Measurements from ENCODE around the gene TESMIN. TPM values are rescaled to one million over a fixed set of nuclear protein-coding genes. Genes with fewer than 3 reads are reported as not detected.

TESMIN gene, protein sequence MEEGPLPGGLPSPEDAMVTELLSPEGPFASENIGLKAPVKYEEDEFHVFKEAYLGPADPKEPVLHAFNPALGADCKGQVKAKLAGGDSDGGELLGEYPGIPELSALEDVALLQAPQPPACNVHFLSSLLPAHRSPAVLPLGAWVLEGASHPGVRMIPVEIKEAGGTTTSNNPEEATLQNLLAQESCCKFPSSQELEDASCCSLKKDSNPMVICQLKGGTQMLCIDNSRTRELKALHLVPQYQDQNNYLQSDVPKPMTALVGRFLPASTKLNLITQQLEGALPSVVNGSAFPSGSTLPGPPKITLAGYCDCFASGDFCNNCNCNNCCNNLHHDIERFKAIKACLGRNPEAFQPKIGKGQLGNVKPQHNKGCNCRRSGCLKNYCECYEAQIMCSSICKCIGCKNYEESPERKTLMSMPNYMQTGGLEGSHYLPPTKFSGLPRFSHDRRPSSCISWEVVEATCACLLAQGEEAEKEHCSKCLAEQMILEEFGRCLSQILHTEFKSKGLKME
- 10 to 100 TPM in 1 of 2 donors, 1 to 10 TPM in 1; 8.0 to 10.6 TPM for total RNA-seq

DNA sequence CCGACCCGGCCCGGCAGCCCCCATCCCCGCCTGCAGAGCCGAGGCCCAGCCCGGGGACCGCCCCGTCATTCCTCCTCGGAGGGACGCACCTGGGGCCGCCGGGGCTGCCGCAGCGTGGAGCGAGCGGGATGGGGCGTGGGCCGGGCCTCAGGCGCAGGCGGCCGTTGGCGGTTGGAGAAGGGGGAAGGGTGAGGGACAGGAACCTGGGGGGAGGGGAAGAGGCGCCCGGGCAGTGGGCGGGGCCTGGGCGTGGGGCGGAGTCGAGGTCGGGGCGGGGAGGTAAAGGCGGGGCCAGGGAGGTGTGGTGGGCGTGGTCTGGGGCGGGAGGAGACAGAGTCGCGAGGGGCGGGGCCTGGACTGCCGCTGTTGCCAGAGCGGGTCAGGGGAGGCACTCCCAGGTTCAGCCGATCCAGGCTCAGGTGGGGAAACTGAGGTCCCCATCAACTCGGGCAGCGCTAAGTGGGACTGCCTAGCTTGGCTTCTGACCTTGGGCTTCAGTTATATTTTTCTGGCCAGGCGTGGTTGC is at the start of gene TESMIN:
Gene TESMIN (minus strand): TSS at position 190 of the 526 bp plus-strand sequence. CDS start 860 bp downstream, outside the sequence.
- H3K9me3 Mint-ChIP-seq: no peaks in the 10 kb centered on the region
- H3K27me3 Mint-ChIP-seq (ENCODE audit: low read depth): no peaks in the 10 kb centered on the region
- H3K27ac Mint-ChIP-seq: no peak within 1 kb of the TSS
- H3K4me3 Mint-ChIP-seq: peak within 1 kb of the TSS; percentile 79 to 85
- ATAC-seq (replicated peaks in 1 of 2) (peak; percentile 94 to 96), DNase-seq (peak; percentile 92 to 96)
- peaks cover 8% of the 10 kb centered on the region for H3K4me1 Mint-ChIP-seq (ENCODE audit: low read depth)
- H3K36me3 Mint-ChIP-seq (ENCODE audit: insufficient read depth in 2 of 2): no peaks in the 10 kb centered on the region

DNA sequence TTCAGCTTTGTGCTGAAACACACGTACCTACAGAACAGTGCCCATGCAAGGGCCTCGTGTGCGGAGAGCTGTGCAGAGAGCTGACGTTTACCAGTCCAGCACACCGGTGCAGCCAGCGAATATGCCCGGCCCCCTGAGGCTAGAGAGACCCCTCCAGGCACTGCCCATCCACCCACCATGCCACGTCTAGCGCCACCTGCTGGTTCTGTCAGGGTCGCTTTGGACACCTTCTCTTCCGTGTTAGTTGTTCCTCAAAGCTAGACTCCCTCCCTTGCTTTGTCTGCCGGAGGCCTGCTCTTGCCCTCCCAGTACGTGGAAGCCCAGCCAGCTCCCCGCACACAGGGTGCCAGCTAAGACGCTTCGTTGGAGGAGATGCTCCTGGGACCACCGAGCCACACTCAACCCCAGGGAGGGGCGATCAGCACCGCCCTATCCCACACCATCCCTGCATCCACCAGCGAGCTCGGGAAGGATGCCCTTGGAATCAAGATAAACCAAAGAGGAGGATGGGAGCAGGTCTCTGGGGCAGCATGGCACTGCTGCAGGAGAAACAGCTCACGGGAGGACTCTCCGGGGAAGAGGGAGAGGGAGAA is 47.0 kb upstream of the TESMIN start:
- H3K4me1 Mint-ChIP-seq (ENCODE audit: low read depth): no peaks in the 10 kb centered on the region
- H3K36me3 Mint-ChIP-seq (ENCODE audit: insufficient read depth in 2 of 2): peaks cover 0 to 4% of the 10 kb centered on the region in 2 donors
- H3K9me3 Mint-ChIP-seq: no peaks in the 10 kb centered on the region
- DNase-seq (peak; percentile 38 to 47), ATAC-seq (replicated peaks in 1 of 2) (peak in 1 of 2 donors; percentile 27)
- H3K27ac Mint-ChIP-seq: no peak overlapping the region
- H3K4me3 Mint-ChIP-seq: no peak overlapping the region
- H3K27me3 Mint-ChIP-seq (ENCODE audit: low read depth): no peaks in the 10 kb centered on the region

DNA sequence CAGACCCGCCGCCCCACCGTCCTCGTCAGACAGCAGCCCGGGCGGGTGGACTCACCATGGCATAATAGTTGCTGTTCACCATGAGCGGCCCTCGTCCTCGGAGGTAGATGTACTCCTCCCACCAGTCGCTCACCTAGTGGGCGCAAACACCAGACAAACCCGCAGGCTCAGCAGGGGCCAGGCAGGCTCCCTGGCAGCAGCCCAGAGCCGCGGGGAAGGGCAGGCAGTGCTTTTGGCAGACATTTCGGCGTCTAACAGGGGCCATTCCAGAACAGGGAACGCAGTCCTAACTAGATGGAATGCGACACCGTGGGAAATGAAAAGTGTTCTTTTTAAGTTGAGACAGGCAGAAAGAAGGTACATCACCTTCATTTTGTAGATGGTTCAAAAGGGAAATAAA is 45.5 kb upstream of the TESMIN start:
- DNase-seq: no peak
- Mint-ChIP-seq H3K4me3 (no peak overlapping the region), H3K27ac (no peak overlapping the region), H3K4me1 (ENCODE audit: low read depth) (no peaks in the 10 kb centered on the region), H3K36me3 (ENCODE audit: insufficient read depth in 2 of 2) (peaks cover 0 to 7% of the 10 kb centered on the region in 2 donors), H3K9me3 (no peaks in the 10 kb centered on the region), H3K27me3 (ENCODE audit: low read depth) (no peaks in the 10 kb centered on the region)
- no peak for ATAC-seq (replicated peaks in 1 of 2)

DNA sequence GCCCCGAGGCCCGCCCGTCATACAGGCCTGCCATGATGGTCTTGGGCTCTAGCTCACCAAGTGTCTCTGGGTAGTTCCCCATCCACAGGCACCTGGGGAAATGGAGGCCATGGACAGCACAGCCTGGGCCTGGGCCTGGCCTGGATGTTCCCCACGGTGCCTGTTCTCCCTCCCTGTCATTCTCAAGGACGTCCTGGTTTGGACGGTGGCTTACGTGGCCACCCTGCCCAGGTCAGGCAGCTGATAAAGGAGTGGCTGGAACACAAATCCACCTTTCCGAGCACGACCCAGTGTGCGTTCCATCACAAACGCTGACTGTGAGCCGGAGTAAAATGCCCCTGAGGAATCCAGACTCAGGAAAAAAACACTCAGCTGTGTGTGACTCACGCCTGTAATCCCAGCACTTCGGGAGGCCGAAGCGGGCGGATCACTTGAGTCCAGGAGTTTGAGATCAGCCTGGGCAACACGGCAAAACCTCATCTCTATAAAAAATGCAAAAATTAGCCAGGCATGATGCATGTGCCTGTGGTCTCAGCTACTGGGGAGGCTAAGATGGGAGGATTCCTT is 41.2 kb upstream of the TESMIN start:
- H3K27me3 Mint-ChIP-seq (ENCODE audit: low read depth): no peaks in the 10 kb centered on the region
- no peak for ATAC-seq (replicated peaks in 1 of 2)
- H3K4me3 Mint-ChIP-seq: no peak overlapping the region
- no peaks in the 10 kb centered on the region for H3K9me3 Mint-ChIP-seq
- H3K36me3 Mint-ChIP-seq (ENCODE audit: insufficient read depth in 2 of 2): peaks cover 0 to 7% of the 10 kb centered on the region in 2 donors
- H3K4me1 Mint-ChIP-seq (ENCODE audit: low read depth): no peaks in the 10 kb centered on the region
- no peak for DNase-seq
- no peak overlapping the region for H3K27ac Mint-ChIP-seq

DNA sequence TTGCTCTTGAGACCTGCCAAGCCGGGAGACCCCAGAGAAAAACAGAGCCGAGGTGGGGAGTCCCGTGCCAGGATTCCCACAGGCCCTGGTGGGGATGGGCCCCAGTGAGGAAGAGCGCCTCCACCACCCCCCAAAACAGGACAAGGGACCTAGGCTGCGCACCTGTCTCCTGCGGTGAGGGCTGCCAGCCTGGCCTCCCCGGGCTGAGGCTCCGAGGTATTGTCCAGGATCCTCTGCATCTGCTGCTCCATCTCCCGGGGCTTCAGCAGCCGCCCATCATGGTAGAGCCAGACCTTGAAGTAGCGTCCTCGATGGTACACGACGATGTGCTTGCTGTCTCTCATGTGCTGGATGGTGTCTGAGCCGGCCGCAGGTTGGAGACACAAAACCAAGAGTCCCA is 33.3 kb upstream of the TESMIN start:
- H3K9me3 Mint-ChIP-seq: no peaks in the 10 kb centered on the region
- ATAC-seq (replicated peaks in 1 of 2): no peak
- H3K27me3 Mint-ChIP-seq (ENCODE audit: low read depth): no peaks in the 10 kb centered on the region
- no peaks in the 10 kb centered on the region for H3K4me1 Mint-ChIP-seq (ENCODE audit: low read depth)
- no peak overlapping the region for H3K27ac Mint-ChIP-seq
- H3K36me3 Mint-ChIP-seq (ENCODE audit: insufficient read depth in 2 of 2): peaks cover 0 to 4% of the 10 kb centered on the region in 2 donors
- DNase-seq: no peak
- no peak overlapping the region for H3K4me3 Mint-ChIP-seq

DNA sequence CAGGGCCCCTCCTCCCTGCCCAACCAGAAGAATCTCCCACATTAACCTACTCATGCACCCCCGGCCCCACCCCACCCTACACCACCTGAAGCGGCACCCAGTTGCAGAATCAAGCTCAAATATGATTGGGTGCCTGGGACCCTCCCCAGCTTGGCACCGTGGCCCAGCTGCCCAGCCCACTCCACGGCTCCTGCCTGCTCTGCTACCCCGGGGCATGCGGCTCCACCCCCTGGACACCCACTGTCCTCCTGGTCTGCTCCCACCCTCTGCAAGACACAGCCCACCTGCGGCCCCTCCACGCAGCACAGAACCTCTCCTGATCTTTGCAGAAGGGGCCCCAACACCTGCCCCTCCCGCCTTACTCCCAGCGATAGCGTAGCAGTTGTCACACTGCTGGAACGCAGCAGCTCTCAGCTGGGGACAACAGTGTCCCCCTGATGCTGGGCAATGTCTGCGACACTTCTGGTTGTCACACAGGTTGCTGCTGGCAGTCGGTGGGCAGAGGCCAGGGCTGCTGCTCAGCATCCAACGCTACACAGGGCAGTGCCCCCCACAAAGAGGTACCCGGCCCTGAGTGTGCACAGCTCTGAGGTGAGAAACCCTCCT is 32.0 kb upstream of the TESMIN start:
- Mint-ChIP-seq H3K36me3 (ENCODE audit: insufficient read depth in 2 of 2) (peaks cover 0 to 4% of the 10 kb centered on the region in 2 donors), H3K27me3 (ENCODE audit: low read depth) (no peaks in the 10 kb centered on the region), H3K27ac (no peak overlapping the region), H3K9me3 (no peaks in the 10 kb centered on the region), H3K4me1 (ENCODE audit: low read depth) (no peaks in the 10 kb centered on the region), H3K4me3 (no peak overlapping the region)
- no peak for DNase-seq
- no peak for ATAC-seq (replicated peaks in 1 of 2)

DNA sequence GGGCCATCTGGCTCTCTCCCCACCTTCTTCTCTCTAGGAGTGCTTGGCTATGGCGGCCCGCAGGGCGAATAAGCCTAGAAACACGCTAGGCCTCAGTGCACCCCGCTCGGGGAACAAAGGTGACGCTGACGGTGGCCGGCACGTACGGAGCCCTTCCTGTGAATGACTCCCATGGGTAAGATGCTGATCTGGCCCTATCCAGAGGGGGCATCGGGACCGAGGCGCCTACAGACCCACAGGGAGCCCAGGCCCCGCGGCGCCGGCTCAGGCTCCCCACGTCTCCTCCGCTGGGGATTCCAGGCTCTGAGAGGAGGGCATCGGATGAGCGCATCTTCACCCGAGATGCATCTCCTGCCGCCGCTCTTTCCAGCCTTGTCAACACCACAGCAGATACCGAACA is 31.4 kb upstream of the TESMIN start:
- Mint-ChIP-seq H3K4me1 (ENCODE audit: low read depth) (no peaks in the 10 kb centered on the region), H3K27ac (no peak overlapping the region), H3K4me3 (no peak overlapping the region), H3K36me3 (ENCODE audit: insufficient read depth in 2 of 2) (peaks cover 0 to 4% of the 10 kb centered on the region in 2 donors), H3K27me3 (ENCODE audit: low read depth) (no peaks in the 10 kb centered on the region), H3K9me3 (no peaks in the 10 kb centered on the region)
- ATAC-seq (replicated peaks in 1 of 2) (no peak), DNase-seq (no peak)

DNA sequence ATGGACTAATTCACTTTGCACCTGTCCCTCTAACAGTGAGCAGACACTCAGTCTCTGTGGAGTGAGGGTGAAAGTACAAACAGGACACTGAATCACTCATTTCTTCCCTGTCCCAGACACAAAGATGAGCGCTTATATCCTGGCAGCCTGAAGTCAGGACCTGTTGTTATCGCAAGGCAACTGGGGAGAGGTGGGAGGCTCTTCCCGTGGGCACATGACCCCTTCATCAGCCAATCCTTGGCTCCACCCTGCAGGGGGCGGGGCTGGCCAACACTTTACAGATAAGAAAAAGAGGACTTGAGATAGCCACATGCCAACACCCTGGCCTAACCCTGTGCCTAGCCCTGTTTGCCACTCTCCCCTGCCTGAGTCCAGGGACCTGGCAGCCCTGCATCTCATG is 29.5 kb upstream of the TESMIN start:
- no peaks in the 10 kb centered on the region for H3K9me3 Mint-ChIP-seq
- no peaks in the 10 kb centered on the region for H3K27me3 Mint-ChIP-seq (ENCODE audit: low read depth)
- DNase-seq (no peak), ATAC-seq (replicated peaks in 1 of 2) (no peak)
- no peak overlapping the region for H3K4me3 Mint-ChIP-seq
- H3K36me3 Mint-ChIP-seq (ENCODE audit: insufficient read depth in 2 of 2): peaks cover 0 to 4% of the 10 kb centered on the region in 2 donors
- H3K4me1 Mint-ChIP-seq (ENCODE audit: low read depth): peaks cover 6% of the 10 kb centered on the region
- H3K27ac Mint-ChIP-seq: no peak overlapping the region

DNA sequence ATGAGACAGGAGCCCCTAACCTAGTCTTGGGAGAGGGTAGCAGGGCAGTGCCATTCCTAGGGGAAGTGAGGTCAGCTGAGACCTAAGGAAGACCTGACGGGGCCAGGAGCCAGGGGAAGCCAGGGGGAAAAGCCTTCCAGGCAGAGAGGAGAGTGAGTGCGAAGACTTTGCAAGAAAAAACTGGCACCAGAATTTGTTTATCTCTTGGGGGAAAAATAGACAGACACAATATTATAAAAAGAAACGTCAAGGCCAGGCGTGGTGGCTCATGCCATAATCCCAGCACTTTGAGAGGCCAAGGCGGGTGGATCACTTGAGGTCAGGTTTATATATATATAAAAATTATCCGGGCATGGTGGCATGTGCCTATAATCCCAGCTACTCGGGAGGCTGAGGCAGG is 26.9 kb upstream of the TESMIN start:
- H3K9me3 Mint-ChIP-seq: no peaks in the 10 kb centered on the region
- ATAC-seq (replicated peaks in 1 of 2) (no peak), DNase-seq (no peak)
- no peaks in the 10 kb centered on the region for H3K27me3 Mint-ChIP-seq (ENCODE audit: low read depth)
- no peak overlapping the region for H3K27ac Mint-ChIP-seq
- peaks cover 6% of the 10 kb centered on the region for H3K4me1 Mint-ChIP-seq (ENCODE audit: low read depth)
- no peak overlapping the region for H3K4me3 Mint-ChIP-seq
- H3K36me3 Mint-ChIP-seq (ENCODE audit: insufficient read depth in 2 of 2): peaks cover 0 to 4% of the 10 kb centered on the region in 2 donors

DNA sequence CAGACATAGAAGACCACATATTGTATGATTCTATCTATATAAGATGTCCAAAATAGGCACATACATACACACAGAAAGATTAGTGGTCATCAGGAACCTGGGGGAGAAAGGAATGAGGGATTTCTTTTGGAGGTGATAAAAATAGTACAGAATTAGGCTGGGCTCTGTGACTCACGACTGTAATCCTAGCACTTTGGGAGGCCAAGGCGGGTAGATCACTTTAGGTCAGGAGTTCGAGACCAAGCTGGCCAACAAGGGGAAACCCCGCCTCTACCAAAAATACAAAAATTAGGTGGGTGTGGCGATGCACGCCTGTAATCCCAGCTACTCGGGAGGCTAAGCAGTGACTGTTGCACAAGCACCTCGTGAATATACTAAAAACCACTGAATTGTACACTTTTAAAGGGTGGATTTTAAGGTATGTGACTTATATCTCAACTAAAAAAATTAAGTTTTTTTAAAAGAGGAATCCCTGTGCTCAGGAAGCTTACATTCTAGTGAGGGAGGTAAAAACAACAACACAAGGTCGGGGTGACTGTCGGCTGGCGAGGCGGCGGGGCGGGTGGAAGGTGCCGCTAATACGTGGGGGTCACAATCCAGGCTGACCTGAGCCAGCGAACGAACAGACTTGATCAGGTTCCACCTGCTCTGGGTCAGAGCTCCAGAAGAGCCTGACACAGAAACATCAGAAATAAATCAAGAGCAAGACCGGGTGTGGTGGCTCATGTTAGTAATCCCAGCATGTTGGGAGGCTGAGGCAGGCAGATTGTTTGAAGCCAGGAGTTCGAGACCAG is 25.3 kb upstream of the TESMIN start:
- peaks cover 0 to 4% of the 10 kb centered on the region in 2 donors for H3K36me3 Mint-ChIP-seq (ENCODE audit: insufficient read depth in 2 of 2)
- DNase-seq (no peak), ATAC-seq (replicated peaks in 1 of 2) (no peak)
- H3K4me1 Mint-ChIP-seq (ENCODE audit: low read depth): peaks cover 6% of the 10 kb centered on the region
- H3K27ac Mint-ChIP-seq: no peak overlapping the region
- H3K27me3 Mint-ChIP-seq (ENCODE audit: low read depth): no peaks in the 10 kb centered on the region
- no peaks in the 10 kb centered on the region for H3K9me3 Mint-ChIP-seq
- no peak overlapping the region for H3K4me3 Mint-ChIP-seq

DNA sequence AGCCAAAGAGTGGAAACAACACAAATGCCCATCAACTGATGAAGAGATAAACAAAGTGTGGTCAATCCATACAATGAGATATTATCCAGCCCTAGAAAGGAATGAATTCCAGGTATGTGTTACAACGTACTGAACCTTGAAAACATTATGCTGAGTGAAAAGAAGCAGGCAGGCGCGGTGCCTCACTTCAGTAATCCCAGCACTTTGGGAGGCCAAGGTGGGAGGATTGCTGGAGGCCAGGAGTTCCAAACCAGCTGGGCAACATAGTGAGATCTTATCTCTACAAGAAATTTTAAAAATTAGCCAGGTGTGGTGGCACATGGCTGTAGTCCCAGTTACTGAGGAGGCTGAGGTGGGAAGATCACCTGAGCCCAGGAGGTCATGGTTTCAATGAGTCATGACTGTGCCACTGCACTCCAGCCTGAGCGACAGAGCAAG is 24.6 kb upstream of the TESMIN start:
- ATAC-seq (replicated peaks in 1 of 2) (no peak), DNase-seq (no peak)
- H3K36me3 Mint-ChIP-seq (ENCODE audit: insufficient read depth in 2 of 2): peaks cover 0 to 3% of the 10 kb centered on the region in 2 donors
- peaks cover 6% of the 10 kb centered on the region for H3K4me1 Mint-ChIP-seq (ENCODE audit: low read depth)
- H3K27me3 Mint-ChIP-seq (ENCODE audit: low read depth): no peaks in the 10 kb centered on the region
- H3K27ac Mint-ChIP-seq: no peak overlapping the region
- H3K4me3 Mint-ChIP-seq: no peak overlapping the region
- no peaks in the 10 kb centered on the region for H3K9me3 Mint-ChIP-seq

DNA sequence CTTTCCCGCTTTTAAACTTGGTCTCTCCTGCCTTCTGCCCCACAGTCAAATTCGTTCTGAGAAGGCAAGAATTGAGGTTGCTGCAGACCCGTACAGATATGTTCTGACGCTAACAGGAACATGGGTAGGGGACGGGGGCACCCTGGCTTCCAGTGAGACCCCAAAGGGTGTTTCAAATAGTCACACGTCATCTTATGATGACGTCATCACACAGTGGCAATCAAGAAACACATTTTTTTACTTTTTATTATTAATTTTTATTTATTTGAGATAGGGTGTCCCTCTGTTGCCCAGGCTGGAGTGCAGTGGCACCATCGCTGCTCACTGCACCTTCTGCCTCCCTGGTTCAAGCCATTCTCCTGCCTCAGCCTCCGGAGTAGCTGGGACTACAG is 22.9 kb upstream of the TESMIN start:
- Mint-ChIP-seq H3K4me1 (ENCODE audit: low read depth) (peaks cover 6% of the 10 kb centered on the region), H3K36me3 (ENCODE audit: insufficient read depth in 2 of 2) (no peaks in the 10 kb centered on the region), H3K27me3 (ENCODE audit: low read depth) (no peaks in the 10 kb centered on the region), H3K9me3 (no peaks in the 10 kb centered on the region), H3K27ac (no peak overlapping the region), H3K4me3 (no peak overlapping the region)
- no peak for DNase-seq
- no peak for ATAC-seq (replicated peaks in 1 of 2)
